GM12892 (cell line): ENCODE results near the gene NAA16.

Experiments used
- POLR2A ChIP-seq: IDR thresholded peaks from 2 replicates; pipeline ENCODE4 v1.6.1; 2011; ENCODE audit warnings: low read depth, low read length, control low read depth
- POLR2AphosphoS5 ChIP-seq: IDR thresholded peaks from 2 replicates; pipeline ENCODE4 v1.6.1; 2011; ENCODE audit warnings: low read depth, low read length, control low read depth
- TAF1 ChIP-seq: IDR thresholded peaks from 2 replicates; pipeline ENCODE4 v1.6.1; 2011; ENCODE audit warnings: low read depth, mild to moderate bottlenecking, control low read depth, low read length, borderline replicate concordance

DNA sequence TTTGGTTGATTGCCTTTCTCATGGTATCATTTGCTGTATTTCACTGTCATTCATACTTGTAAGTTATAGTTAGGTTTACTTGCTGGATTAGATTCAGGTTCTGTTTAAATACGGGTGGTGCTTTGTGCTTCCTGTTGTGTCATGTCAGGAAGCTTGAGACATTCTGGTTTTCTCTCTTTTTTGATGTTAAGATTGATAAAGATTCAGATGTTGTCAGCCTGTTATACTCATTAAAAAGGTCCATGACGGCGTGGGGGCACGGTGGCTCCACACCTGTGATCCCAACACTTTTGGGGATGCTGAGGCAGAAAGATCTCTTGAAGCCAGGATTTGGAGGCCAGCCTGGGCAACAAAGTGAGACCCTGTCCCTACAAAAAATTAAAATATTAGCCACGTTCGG, 45.7 kb downstream of the NAA16 start:
- TF ChIP-seq POLR2A (no peak), POLR2AphosphoS5 (no peak), TAF1 (no peak)
